ENCODE results near the gene IL1RAP.

The IL1RAP gene

DNA sequence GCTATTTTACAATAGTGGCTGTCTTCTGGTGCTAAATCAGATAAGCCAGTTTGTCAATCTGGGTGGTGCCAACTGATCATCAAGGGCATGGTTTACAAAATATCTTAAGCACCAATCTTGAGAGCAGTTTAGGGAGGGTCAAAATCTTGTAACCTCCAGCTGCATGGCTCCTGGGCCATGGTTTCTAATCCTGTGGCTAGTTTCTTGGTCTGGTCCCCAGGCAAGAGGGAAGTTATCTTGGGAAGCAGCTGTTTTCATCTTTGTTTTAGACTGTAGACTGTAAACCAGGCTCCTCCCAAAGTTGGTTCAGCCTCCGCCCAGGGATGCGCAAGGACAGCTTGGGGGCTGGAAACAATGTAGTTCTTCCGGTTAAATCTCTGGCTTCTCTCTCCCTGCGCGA lies 166.8 kb downstream of the IL1RAP start:
- no peak for DNase-seq

DNA sequence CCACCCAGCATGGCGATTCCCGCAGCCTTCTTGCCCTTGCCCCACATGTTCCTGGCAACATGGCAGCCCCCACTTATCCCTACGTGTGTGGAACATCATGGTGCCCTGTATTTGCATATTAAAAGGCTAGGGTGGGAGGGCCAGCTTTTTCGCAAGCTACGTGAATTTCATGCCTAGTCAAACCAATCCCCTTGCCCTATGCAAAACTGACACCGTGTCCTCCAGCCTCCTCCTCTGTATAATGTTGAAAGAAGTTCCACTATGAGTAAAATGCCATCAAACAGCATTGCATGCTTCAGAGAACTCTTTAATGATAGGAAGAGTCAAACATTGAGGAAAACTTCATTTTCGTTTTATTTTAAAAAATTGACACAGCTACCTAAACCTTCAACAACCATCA lies 170.9 kb downstream of the IL1RAP start:
- no peak for DNase-seq

DNA sequence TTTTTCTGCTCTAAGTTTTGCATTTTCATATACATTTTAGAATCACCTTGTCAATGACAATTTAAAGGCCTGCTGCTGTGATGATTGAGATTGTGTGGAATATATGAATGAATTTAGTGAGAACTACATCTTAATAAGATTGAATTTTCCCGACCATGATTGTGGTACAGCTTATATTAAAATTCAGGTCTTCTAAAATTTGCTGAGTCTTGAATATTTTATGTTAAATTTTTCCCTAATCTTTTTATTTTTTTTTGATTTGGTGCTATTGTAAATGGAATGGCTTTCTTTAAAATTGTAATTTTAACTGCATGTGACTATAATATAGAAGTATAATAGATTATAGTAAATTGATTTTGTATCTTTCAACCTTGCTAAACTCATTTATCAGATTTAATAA lies 172.1 kb downstream of the IL1RAP start:
- DNase-seq = no peak

DNA sequence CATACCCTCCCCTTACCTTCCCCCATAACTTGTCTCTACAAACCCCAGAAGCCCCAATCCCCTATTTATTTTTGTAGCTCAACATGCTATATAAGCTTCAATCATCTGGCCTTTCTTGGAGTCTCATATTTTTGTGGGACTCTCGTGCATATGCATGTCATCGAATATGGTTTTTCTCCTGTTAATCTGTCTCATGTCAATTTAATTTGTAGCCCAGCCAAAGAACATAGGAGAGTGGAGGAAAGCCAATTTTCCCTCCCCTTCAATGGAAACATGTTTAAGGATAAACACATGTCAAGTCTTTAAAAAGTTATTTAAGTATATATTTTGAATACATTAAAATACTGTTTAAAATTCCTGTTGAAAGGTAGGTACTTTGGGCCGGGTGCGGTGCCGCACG lies 176.4 kb downstream of the IL1RAP start:
- DNase-seq = no peak

DNA sequence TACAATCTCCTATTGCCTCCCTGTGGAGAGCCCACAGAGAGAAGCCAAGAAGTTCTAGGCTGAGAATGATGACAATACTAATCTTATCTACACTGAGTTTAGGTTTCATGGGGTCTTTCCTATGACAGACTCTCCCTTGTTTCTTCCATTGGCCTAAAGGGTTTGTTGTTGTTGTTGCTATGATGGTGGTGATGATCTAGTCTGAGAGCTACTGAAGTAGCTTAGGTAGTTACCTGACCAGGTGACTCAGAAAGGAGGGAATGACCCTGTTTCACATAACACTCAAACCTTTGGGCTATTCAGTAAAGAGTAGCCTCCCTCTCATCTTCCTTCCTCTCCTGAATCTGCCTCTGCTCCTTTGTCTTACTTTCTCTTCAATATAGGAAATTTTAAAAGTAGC lies 178.4 kb downstream of the IL1RAP start:
- no peak for DNase-seq

DNA sequence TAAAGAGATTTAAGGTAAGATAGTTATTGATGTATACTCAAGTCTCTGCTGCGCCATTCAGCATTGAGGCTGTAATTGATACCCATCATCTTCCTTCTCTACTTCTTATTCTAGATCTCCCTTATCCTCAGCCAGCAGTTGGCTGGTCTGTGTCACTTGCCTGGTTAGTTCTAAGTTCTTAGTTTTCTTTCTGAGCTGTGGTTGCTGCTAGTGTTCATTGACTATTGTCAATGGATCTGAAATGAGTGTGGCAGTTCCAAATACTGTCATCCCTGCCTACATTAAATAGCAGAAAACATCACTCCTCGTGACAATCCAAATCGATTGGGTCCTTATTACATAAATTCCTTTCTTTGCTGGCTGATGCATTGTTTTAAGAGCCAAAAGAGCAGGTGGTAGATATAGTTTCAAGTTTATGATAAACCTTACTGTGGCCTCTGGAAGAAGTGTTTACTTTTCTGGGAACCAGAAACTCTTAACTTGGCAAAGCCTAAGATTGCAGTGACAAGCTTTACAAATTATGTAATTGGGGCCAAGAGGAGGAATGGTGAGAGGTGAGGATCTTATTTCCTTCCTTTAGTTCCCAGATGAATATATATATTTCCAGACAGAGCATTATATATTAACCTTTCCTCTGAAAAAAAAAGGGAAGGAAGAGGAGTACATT lies 180.6 kb downstream of the IL1RAP start:
- no peak for DNase-seq

DNA sequence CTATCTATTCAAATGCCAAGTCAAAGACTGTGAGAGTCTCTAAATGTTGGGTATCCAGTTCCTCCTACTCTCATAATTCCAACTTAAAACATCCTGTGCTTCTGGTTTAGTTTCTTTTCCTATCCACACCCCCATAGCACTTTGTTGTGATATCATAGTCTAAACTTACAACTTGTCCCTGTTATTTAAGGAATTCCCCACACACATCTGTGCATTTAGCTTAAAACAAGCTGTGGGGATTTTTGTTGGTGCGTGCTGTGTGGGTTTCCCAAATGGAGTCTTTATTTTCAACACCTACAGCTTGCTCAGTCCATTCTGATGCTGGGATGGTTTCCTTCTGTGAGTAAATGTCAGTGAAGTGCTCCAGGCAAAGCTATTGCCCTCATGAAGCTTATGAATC lies 181.3 kb downstream of the IL1RAP start:
- no peak for DNase-seq

DNA sequence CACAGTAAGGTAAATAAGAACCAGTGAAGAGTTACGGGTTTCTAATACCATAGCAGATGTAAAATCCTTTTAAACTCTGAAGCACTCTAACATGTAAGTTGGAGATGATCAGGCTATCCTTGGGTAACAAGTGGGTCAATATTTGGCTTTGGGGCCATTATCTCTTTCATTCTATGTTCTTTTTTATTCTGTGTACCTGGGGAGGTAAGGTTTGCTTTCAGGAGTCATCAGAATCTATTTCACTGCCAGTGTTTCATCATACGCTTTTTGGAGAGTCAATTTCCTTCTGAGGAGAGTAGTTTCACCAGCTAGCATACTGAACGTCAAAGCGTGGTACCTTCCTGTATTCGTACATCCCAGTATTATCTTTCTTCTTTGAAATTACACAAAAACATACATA lies 182.1 kb downstream of the IL1RAP start:
- DNase-seq = no peak

DNA sequence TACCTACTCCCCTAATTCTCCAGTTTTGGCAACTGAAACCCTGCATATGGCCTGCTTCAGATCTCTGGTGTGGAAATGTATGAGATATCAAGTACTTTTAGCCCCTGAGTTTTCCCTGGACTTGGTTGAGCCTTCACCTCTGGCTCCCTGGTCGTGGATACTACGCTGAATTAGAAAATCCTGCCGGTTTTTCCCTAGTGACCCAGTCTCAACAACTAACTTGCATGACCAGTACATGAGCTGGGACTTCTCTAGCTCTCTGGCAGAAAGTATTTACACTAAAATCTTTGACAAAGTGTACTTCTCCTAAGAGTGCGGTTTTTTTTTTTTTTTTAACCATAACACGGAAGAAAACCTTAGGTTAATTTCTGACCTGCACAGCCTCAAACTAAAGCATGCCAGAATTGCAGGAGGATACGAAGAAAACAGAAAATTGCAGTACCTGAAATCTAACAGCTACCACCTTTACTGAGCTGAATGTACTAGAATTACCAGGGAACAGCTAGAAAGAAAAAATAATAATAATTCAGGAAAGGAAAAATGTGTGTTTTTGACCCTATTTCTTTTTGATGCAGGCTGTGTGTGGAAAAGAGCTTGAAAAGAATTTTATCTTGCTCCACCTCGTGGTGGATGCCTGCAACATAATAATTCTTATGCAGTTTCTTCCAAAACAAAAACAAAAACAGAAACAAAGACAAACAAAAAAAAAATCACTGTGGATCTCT lies 183.1 kb downstream of the IL1RAP start:
- no peak for DNase-seq

DNA sequence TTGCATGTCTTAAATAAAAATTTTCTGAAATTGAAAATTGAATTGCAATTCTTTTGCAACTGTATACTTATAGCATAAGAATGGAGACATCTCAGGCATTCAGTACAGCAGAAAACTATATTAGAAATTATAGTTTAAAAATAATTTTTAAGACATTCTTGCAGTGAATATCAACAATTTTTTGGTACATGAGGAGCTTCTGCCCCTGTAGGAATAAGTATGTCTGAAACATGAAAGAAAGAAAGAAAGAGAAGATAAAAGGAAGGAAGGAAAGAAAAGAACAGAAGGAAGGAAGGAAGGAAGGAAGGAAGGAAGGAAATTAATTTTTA lies 183.6 kb downstream of the IL1RAP start:
- DNase-seq = no peak

DNA sequence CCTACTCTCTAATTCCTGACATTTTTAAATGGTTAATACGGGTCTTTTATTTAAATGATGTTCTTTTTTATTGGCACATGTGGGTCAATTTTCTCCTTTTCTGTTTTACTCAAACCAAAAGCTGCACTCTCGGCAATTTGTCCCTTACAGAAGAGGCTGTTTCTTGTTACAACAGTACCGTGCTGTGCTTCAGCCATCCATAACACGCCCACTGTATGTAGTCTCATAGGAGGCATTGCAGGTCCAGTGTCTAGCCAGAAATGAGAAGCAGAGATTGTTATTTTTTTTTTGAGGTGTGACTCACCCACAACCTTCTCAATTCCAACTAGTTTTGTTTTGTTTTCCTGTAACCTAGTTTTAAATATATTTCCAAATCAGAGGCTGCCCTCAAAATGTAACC lies 184.0 kb downstream of the IL1RAP start:
- DNase-seq = no peak

DNA sequence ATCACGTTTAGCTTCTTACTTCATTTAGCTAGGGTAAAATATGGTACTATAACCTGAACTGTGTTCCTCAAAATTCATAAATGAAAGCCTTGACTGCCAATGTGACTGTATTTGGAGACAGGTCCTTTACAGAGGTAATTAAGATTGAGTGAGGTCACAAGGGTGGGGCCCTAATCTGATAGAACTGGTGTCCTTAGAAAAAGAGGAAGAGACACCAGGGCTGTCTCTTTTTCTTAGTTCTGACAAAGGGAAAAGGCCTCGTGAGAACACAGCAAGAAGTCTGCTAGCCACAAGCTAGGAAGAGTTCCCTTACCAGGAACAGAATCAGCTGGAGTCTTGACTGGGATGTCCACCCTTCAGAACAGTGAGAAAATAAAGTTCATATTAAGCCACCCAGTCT lies 185.9 kb downstream of the IL1RAP start:
- no peak for DNase-seq

DNA sequence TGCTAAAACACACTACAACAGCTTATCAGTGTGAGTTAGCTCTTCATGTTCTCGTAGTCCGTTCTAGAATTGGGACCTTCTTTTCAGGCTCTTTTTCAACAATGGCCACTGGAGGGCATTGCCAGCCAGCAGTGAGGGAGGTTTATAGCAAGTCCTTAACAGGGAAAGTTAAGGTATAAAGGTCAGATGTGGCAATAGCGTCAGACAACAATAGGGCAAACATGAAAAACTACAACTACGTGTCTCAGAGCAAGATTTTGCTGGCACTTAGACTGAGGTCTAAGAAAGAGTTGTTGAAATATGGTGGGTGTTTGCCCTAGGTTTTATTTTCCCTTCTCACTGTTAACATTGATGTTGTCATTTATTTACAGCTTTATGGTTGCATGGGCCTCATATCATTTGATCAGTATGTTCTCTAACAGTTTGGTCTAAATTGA lies 187.2 kb downstream of the IL1RAP start:
- peak; percentile 16 for DNase-seq

DNA sequence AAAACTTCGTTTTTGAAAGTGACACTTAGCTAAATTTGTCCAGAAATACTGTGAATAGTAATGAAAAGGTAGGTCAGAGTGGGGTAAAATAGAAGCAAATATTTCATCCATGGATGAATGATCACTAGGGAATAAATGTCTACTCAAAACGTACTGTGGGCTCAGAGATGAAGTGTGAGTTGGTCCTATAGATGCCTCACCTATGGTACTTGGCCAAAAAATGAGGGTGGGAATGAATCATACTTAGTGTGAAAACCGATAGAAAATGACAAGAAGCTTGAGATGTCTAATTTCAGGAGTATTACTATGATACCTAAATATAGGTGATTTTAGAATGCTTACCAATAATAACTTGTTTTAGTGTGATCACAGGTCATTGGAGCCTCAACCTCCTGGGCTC lies 192.7 kb downstream of the IL1RAP start:
- no peak for DNase-seq
